NCI-H128 (cell line): ENCODE measurements around the gene SULT2B1.
"Not testable (repeated sequence)": the region's sequence is repeated elsewhere in the genome, so short reads cannot be mapped to it uniquely, and the experiment has no call there.

Experiments
- DNase-seq: peaks from one replicate; lab custom pipeline; 2025; ENCODE audit not compliant: unreplicated experiment; lab: John Stamatoyannopoulos, UW

SULT2B1 gene

GRCh38 chr19:48551437-48552302, at the start of gene SULT2B1:
Gene SULT2B1 (plus strand): TSS chr19:48552172. CDS start chr19:48552253, 81 bp downstream.
- no peak for DNase-seq

DNA sequence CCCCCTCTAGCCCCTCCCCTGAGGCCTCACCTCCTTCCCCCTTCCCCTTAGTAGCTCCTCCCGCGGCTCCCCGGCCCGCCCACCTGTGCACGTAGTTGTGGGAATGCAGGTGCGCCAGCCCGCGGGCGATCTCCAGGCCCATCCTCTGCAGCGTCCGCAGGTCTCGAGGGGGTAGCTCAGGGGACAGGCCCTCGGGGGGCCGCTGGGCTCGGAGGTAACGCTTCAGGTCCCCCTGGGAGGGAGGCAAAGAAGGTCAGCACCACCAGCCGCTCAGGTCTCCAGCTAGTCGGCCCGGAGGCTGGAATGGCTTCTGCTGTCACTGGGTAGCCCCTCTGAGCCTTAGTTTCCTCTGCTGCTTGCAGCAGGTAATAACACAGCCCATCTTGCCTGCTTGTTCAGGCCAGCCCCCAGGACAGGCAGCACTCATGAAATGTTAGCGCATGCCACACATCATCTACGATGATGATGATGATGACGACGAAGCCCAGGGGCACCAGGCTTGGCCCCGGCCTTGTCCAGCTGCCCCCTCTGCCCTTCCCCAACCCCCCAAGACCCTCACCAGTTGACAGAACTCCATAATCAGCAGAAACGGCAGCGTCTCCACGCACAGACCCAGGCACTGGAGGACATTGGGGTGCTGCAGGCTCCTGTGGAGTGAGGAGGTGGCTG, 49.5 kb upstream of the SULT2B1 start:
- no peak for DNase-seq

DNA sequence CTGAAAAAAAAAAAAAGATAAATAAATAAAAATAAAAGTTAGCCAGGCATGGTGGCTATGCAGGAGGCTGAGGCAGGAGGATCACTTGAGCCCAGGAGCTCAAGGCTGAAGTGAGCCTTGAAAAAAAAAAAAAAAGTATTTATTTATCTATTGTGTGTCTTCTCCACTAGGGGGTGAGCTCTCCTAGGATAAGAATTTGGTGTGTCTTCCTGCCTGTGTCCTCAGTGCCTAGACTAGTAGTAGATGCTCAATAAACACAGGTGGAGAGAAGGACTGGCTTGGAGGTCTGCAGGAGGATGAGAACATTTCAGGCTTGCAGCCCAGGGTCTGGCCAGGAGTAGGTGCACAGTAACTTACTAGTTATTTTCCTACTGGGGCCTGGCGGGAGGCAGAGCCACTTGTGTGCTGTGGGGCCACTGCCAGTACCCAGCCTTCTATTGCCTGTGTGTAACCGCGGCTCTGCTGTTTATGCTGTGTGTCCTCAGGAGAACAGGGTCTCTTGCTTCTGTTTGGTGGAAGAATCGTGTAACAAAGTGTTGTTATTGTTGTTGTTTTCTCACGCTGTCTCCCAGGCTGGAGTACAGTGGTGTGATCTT, 45.7 kb upstream of the SULT2B1 start:
- DNase-seq: no peak

DNA sequence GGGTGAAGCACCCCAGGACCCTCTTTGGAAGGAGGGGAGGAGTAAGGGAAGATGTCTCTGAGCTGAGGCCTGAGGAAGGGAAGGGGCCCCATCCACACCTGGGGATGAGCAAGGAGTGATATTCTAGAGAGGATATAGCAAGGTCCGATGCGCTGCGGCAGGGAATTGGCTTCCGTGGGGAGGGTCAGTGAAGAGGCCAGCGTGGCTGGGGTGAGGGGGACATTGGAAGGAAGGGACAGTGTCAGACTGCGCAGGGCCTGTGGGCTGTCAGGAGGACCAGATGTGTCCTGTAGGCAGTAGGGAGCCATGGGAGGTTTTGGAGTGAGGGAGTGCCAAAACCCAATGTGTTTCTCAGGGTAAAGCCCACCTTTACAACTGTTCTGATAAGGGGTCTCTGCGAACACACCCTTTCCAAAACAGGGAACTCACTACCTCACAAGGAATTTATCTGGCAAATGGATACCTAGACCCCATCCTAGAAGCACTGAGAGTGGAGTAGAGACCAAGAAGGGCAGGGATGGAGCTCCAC, 44.0 kb upstream of the SULT2B1 start:
- no peak for DNase-seq

DNA sequence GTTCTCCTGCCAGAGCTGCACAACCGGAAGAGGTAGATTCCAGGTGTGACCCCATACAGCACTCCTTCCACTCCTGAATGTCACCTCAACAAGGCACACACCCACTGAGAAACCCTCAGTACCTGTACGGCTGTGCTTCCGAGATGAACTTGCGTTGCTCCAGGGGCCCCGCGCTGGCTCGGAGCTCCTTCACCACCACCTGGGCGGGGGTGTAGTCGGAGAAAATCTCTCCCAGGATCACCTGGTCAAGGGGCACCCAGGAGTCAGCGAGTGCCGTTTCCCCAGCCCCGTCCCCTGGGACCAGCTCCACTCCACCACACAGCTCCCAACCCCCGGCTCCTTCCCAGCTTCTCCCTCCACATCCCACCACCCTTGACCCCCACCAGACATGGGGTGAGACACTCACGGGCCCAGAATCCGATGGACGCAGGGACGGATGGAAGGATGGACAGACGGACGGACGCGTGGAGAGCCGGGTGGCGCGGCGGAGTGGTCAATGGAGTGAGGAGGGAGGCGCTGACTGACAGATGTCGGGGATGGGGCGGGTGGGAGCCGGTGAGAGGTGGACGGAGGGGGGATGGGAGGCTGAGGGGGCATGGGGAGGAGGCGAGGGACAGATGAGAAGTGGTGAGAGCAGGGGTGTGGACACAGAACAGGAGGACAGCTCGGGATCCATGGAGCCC, 43.1 kb upstream of the SULT2B1 start:
- no peak for DNase-seq

GRCh38 chr19:48509467-48510194, 42.3 kb upstream of the SULT2B1 start:
- no peak for DNase-seq

DNA sequence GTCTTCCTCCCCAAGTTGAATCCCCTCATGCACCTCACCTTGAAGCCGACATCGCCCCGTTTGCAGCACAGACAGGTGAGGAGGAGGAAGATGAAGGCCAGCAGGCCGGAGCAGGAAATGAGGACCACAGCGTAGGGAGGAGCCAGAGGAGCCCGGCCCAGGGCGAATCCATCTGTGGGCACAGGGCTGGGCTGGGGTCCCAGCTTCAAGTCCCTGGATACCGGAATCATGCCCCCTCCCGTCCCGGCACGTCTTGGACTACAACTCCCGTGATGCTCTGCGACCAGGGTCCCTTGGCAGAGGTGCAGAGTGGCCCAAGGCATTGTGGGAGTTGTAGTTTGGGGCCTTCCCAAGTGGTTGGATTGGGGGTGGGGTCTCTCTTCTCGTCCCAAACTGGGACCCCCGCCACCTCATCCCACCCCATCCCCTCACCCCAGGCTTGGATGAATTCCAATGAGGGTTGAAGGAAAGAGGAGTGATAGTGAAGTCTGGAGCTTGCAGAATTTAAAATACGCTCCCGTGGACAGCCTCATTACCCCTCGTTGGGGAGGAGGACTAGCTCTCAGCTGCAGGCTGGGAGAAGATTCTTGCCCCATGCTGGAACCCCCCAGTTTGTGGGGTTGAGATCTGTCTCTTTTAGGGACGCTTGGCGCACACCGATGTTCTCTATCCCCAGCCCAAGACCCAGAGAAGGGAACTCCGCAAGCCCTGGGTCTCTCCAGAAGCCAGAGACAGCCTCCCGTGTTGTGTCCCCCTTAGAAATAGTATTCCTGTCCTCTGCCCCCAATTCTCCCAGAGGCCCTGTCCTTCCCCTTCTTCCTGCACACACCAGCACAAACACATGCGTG, 41.3 kb upstream of the SULT2B1 start:
- no peak for DNase-seq

- DNase-seq: no peak
These were observed 40.6 kb upstream of the SULT2B1 start for GRCh38 chr19:48511321-48511731.

DNA sequence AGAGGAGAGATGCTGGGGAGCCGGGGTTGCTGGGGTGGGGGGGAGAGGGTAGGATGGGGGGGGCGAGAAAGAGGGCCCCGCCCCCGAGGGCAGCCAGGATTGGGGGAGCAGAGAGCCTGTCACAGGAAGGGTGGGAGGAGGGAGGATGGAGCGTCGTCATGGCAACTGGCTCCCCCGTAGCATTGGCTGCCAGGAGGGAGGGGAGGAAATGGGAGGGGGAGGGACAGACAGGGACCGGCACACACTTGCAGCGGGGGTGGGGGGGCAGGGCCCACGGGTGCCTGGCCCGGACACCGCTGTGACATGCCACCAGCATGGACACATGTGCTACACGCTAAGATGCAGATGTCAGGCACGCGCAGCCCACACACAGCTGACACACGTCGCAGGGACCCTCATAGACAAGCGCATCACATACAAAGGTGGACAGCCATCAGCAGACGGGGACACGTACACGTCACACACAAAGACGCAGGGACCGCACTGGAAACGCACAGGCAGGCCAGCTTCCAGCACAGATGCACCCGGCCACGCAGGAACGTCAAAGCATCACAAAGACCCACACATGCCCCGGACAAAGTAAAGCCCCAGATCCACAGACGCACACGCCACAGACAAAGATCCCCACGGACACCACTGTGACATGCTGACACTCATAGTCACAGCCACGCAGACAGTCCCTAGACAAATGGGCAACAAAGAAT, 40.0 kb upstream of the SULT2B1 start, which contains the start of gene LMTK3:
Gene LMTK3 (minus strand): TSS at position 36 of the 704 bp plus-strand sequence. CDS start 259 bp downstream, outside the sequence.
- peak; percentile 40 for DNase-seq

DNA sequence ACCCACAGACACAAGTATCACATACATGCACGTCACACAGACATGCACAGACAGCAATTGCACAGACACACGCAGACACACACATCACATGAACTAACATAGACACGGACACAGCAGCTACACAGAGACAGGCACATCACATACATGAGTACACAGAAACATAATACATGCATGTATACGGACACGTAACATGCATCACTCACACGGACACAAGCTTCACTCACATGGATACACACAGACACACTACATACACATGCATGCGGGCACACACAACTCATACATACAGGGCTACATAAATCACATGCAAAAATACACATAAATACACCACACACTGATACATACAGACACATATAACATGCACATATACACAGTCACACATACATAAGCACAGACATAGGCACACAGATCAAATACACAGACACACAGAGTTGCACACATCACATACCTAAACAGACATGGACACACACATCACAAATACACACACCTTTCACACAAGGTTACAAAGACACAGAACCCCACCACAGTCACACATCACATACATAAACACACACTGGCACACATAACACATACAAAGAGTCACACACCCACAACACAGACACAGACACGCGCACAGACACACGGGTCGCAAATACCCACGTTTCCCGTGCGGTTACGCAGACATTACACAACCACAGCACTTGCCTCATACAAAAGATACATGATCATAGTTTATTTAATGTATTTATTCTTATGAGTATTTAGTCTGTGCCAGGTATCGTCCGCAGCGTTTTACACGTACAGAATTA, 39.3 kb upstream of the SULT2B1 start:
- DNase-seq: no peak

DNA sequence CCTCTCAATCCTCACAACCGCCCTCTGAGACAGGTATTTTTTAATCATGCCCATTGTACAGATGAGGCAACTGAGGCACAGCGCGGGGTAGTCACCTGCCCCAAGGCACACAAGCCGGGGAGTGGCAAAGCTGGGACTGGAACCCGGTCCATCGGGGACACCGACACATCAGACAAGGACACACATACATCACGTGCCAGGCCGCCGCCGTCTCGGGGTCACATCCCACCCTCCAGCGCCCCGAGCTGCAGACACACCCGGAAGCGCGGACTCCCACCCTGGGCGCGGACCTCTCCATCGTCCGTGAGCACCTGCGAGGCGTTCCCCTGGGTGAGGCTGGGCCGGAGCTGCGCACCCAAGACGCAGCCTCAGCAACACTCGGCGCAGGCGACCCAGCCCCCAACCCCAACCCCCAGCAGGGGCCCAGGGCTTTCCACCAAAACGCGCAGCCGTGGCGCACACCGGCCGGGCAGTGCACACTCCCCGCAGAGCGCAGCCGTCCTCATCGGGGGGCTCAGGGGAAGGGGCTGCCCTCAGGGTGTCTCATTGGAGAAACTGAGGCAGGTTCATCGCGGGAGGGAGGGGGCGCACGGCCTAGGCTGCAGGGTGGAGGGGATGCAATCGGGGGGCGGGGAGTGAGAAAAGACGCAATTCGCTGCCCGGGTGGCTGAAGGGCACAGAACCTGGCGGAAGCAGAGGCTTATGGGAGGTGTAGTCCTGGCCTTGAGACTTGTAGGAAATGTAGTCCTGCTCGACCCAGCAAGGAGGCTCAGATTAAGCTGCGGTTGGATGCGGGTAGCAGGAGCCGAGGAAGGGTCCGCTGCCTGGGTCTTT, 38.5 kb upstream of the SULT2B1 start:
- DNase-seq: peak; percentile 27

GRCh38 chr19:48514123-48514458, 37.9 kb upstream of the SULT2B1 start:
- DNase-seq: no peak

GRCh38 chr19:48516536-48516935, 35.4 kb upstream of the SULT2B1 start:
- DNase-seq: no peak

GRCh38 chr19:48518207-48518606, 33.8 kb upstream of the SULT2B1 start:
- DNase-seq: no peak

DNA sequence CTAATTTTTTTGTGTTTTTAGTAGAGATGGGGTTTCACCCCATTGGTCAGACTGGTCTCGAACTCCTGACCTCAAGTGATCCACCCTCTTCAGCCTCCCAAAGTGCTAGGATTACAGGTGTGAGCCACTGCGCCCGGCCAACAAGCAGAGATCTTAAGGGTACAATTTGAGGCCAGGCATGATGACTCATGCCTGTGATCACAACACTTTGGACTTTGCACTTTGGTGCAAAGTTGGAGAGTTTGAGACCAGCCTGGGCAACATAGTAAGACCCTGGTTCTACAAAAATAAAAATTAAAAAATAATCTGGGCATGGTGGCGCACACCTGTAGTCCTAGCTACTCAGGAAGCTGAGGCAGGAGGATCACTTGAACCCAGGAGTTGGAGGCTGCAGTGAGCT, 32.5 kb upstream of the SULT2B1 start:
- DNase-seq: not testable (repeated sequence)

GRCh38 chr19:48520134-48520533, 31.8 kb upstream of the SULT2B1 start:
- no peak for DNase-seq

- no peak for DNase-seq
These were observed 27.8 kb upstream of the SULT2B1 start for GRCh38 chr19:48524221-48524620.
